GM19463 (cell line): ENCODE results near the gene MYMX.
"Not testable (repeated sequence)": the region's sequence is repeated elsewhere in the genome, so short reads cannot be mapped to it uniquely, and the experiment has no call there.

Experiments used
- ATAC-seq: cut with Tn5 transposase; IDR thresholded peaks from one replicate; pipeline ENCODE4 v1.9.1; 2021; ENCODE audit warnings: mild to moderate bottlenecking, moderate library complexity; ENCODE audit not compliant: unreplicated experiment

MYMX gene

GRCh38 chr6:44216677-44217331 lies at the start of gene MYMX:
TSS of gene MYMX (plus strand) at chr6:44216926. CDS start at chr6:44217472, 546 bp downstream.
- no peak for ATAC-seq

- ATAC-seq: no peak
Observed at GRCh38 chr6:44167567-44167966, 49.2 kb upstream of the MYMX start.

- ATAC-seq: no peak
Observed at GRCh38 chr6:44169154-44169553, 47.6 kb upstream of the MYMX start.

- no peak for ATAC-seq
Observed at GRCh38 chr6:44169886-44170570, 46.7 kb upstream of the MYMX start.

- no peak for ATAC-seq
Observed at GRCh38 chr6:44171899-44172546, 44.7 kb upstream of the MYMX start.

- ATAC-seq: peak; percentile 58
Observed at GRCh38 chr6:44172731-44173500, 43.8 kb upstream of the MYMX start.

- no peak for ATAC-seq
Observed at GRCh38 chr6:44176130-44176761, 40.5 kb upstream of the MYMX start.

- ATAC-seq: peak; percentile 81
Observed at GRCh38 chr6:44176762-44177509, 39.8 kb upstream of the MYMX start.

GRCh38 chr6:44177691-44178423 lies 38.9 kb upstream of the MYMX start:
- no peak for ATAC-seq

- no peak for ATAC-seq
Observed at GRCh38 chr6:44178424-44179071, 38.2 kb upstream of the MYMX start.

GRCh38 chr6:44179072-44179536 lies 37.6 kb upstream of the MYMX start:
- ATAC-seq: no peak

- ATAC-seq: no peak
Observed at GRCh38 chr6:44179648-44180047, 37.1 kb upstream of the MYMX start.

GRCh38 chr6:44180406-44180805 lies 36.3 kb upstream of the MYMX start:
- ATAC-seq: no peak

- no peak for ATAC-seq
Observed at GRCh38 chr6:44180886-44181285, 35.8 kb upstream of the MYMX start.

GRCh38 chr6:44181784-44182183 lies 34.9 kb upstream of the MYMX start:
- not testable (repeated sequence) for ATAC-seq

- ATAC-seq: no peak
Observed at GRCh38 chr6:44182911-44183390, 33.8 kb upstream of the MYMX start.

GRCh38 chr6:44183783-44184182 lies 32.9 kb upstream of the MYMX start:
- ATAC-seq: no peak

GRCh38 chr6:44185356-44185755 lies 31.4 kb upstream of the MYMX start:
- ATAC-seq: not testable (repeated sequence)
